CD8-positive, alpha-beta memory T cell (primary cell): ENCODE results near the gene STMN3. TPM values are rescaled to one million over a fixed set of nuclear protein-coding genes. Genes with fewer than 3 reads are reported as not detected.
"Not testable (repeated sequence)": the region's sequence is repeated elsewhere in the genome, so short reads cannot be mapped to it uniquely, and the experiment has no call there.

Experiments
- CTCF ChIA-PET: fragments of 350-600 bp; sonication (Branson Sonifier 250); formaldehyde crosslinking; loops from one replicate; lab custom pipeline; 2021; ENCODE audit warnings: antibody characterized with exemption; lab: Charles Lee
- POLR2A ChIA-PET: fragments of 350-600 bp; sonication (Branson Sonifier 250); formaldehyde crosslinking; loops from one replicate; lab custom pipeline; 2021; ENCODE audit warnings: antibody characterized with exemption; lab: Charles Lee
- DNase-seq, 5 donors: peaks; one replicate each; pipeline versions ENCODE4 v3.0.0 to v3.0.0-alpha.2; 2020 to 2022; ENCODE audit warnings: mixed read lengths in 1 of 5
- H3K27ac ChIP-seq: one replicate; pipeline ENCODE4 v1.7.0; 2013; ENCODE audit warnings: low read depth, mild to moderate bottlenecking, low read length, moderate library complexity
- H3K27me3 ChIP-seq: 2 replicates; pipeline ENCODE4 v1.7.0; 2013; ENCODE audit warnings: low read length, mild to moderate bottlenecking; ENCODE audit not compliant: insufficient read depth, poor library complexity, severe bottlenecking
- H3K36me3 ChIP-seq: 2 replicates; pipeline ENCODE4 v1.7.0; 2013; ENCODE audit warnings: mild to moderate bottlenecking, low read length, moderate library complexity; ENCODE audit not compliant: insufficient read depth
- H3K4me1 ChIP-seq: 2 replicates; pipeline ENCODE4 v1.7.0; 2013; ENCODE audit warnings: mild to moderate bottlenecking, low read length, moderate library complexity; ENCODE audit not compliant: insufficient read depth
- H3K4me3 ChIP-seq: 2 replicates; pipeline ENCODE4 v1.7.0; 2013; ENCODE audit warnings: mild to moderate bottlenecking, low read length
- H3K9me3 ChIP-seq: 2 replicates; pipeline ENCODE4 v1.7.0; 2013; ENCODE audit warnings: mild to moderate bottlenecking, low read length
- H3K27ac Mint-ChIP-seq, 8 donors: one replicate each; pipeline ENCODE4 v1.8.0; 2020 to 2021; ENCODE audit warnings: mixed read lengths in 8 of 8, mild to moderate bottlenecking in 6 of 8, inconsistent platforms in 3 of 8, moderate library complexity in 3 of 8
- H3K27me3 Mint-ChIP-seq, 2 donors: one replicate each; pipeline ENCODE4 v1.8.0; 2020 to 2021; ENCODE audit warnings: mixed read lengths in 2 of 2, mild to moderate bottlenecking in 1 of 2, moderate library complexity in 1 of 2
- H3K36me3 Mint-ChIP-seq, 3 donors: one replicate each; pipeline ENCODE4 v1.8.0; 2020 to 2021; ENCODE audit warnings: mixed read lengths in 3 of 3, inconsistent platforms in 1 of 3, mild to moderate bottlenecking in 1 of 3
- H3K4me1 Mint-ChIP-seq, 3 donors: one replicate each; pipeline ENCODE4 v1.8.0; 2020 to 2021; ENCODE audit warnings: mixed read lengths in 3 of 3, inconsistent platforms in 1 of 3, mild to moderate bottlenecking in 1 of 3
- H3K4me3 Mint-ChIP-seq, 7 donors: one replicate each; pipeline ENCODE4 v1.8.0; 2020 to 2021; ENCODE audit warnings: mixed read lengths in 7 of 7, mild to moderate bottlenecking in 6 of 7, moderate library complexity in 4 of 7, inconsistent platforms in 2 of 7
- H3K9me3 Mint-ChIP-seq, 5 donors: one replicate each; pipeline ENCODE4 v1.8.0; 2020 to 2022; ENCODE audit warnings: mixed read lengths in 5 of 5, mild to moderate bottlenecking in 3 of 5, moderate library complexity in 2 of 5, inconsistent platforms in 1 of 5
- polyA plus RNA-seq: library from polyadenylated mRNA; unstranded; fragments of 300-500 nt; fragmentation: Illumina TruSeq; gene quantifications from one replicate; pipeline ENCODE4 v1.2.3, GENCODE V29; 2021
- total RNA-seq, 2 experiments: library from RNA; stranded (reverse); gene quantifications; one replicate each; pipeline ENCODE4 v1.2.3, GENCODE V29; 2021

STMN3 gene
- total and polyA plus RNA-seq, 3 experiments from 2014 or later = 21.0 to 24.7 (median 21.6) TPM

GRCh38 chr20:63630956-63631355 lies 22.3 kb downstream of the STMN3 start:
- H3K9me3 Mint-ChIP-seq, H3K27me3 ChIP-seq, H3K27ac ChIP-seq, H3K9me3 ChIP-seq, DNase-seq, H3K4me3 ChIP-seq, H3K27me3 Mint-ChIP-seq, H3K36me3 ChIP-seq: not testable (repeated sequence)
- H3K36me3 Mint-ChIP-seq = peaks cover 0 to 18% (median 6%) of the 10 kb centered on the region in 3 donors
- POLR2A ChIA-PET = interaction anchor here (3.2 kb wide), 1 partner anchor 11 kb away, joined by 16 read pairs; no protein-coding TSS in a partner anchor
- H3K4me1 Mint-ChIP-seq = peaks cover 43 to 69% (median 55%) of the 10 kb centered on the region in 3 donors
- H3K27ac Mint-ChIP-seq = peak overlapping the region in 4 of 8 donors; percentile 42 to 85 (median 60)
- CTCF ChIA-PET = interaction anchor here (2.9 kb wide), 1 partner anchor 11 kb away, joined by 19 read pairs; no protein-coding TSS in a partner anchor
- peaks cover 67% of the 10 kb centered on the region for H3K4me1 ChIP-seq
- peak overlapping the region in 1 of 7 donors; percentile 74 for H3K4me3 Mint-ChIP-seq

DNA sequence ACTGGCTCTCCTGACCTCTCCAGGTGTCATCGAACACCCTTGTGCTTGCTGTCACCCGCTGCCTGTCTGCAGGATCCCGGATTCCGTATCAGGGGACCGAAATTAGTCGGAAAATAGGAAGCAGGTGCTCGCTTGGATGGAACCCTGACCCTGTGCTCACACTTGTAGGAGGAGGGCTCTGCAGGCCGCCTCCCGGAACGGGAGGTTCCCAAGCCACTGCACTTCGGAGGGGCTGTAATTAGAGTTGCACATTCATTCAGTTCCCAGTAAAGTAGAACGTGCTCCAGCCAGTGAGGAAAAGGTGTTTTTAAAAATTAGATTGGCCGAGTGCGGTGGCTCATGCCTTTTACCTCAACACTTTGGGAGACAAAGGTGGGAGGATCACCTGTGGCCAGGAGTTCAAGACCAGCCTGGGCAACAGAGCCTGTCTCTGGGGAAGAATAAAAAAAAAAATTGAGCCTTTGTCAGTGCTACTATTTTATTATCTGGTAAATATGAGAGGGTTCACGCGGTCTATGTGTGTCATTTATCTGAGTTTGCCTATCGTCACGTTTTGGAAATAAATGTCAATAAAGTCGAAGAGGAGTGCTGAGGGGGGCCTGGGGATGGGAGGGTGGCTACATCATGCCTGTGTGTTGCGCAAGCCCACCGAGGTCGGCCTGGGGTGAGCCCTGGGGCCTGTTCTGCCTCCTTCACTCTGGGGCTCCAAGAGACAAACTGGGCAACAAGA lies 24.8 kb downstream of the STMN3 start:
- Histone ChIP-seq H3K27ac (peak overlapping the region; percentile 81), H3K4me1 (peaks cover 47% of the 10 kb centered on the region), H3K9me3 (no peaks in the 10 kb centered on the region), H3K27me3 (no peaks in the 10 kb centered on the region), H3K4me3 (peak overlapping the region; percentile 93), H3K36me3 (no peaks in the 10 kb centered on the region)
- Mint-ChIP-seq H3K4me3 (peak overlapping the region; percentile 90 to 98 (median 95)), H3K27me3 (no peaks in the 10 kb centered on the region), H3K36me3 (peaks cover 0 to 18% (median 8%) of the 10 kb centered on the region in 3 donors), H3K9me3 (no peaks in the 10 kb centered on the region), H3K4me1 (peaks cover 29 to 53% (median 38%) of the 10 kb centered on the region in 3 donors), H3K27ac (peak overlapping the region; percentile 82 to 97 (median 94))
- CTCF ChIA-PET = interaction anchor here (1.2 to 1.9 kb wide), 5 partner anchors 8 to 14 kb away, joined by 4 to 17 read pairs (median 7); no protein-coding TSS in a partner anchor
- DNase-seq = peak in 3 of 5 donors; percentile 41 to 59 (median 54)
- POLR2A ChIA-PET = interaction anchor here (0.6 to 6.0 kb wide), 6 partner anchors 7 to 108 kb away, joined by 3 to 110 read pairs (median 10); partner anchors contain the start of genes LIME1 and RTEL1

- Mint-ChIP-seq H3K27ac (peak overlapping the region; percentile 82 to 97 (median 94)), H3K9me3 (no peaks in the 10 kb centered on the region), H3K27me3 (no peaks in the 10 kb centered on the region), H3K4me1 (peaks cover 27 to 52% (median 32%) of the 10 kb centered on the region in 3 donors), H3K4me3 (peak overlapping the region; percentile 90 to 98 (median 95)), H3K36me3 (peaks cover 0 to 21% (median 8%) of the 10 kb centered on the region in 3 donors)
- Histone ChIP-seq H3K27me3 (no peaks in the 10 kb centered on the region), H3K4me1 (peaks cover 41% of the 10 kb centered on the region), H3K27ac (peak overlapping the region; percentile 81), H3K9me3 (no peaks in the 10 kb centered on the region), H3K4me3 (peak overlapping the region; percentile 93), H3K36me3 (no peaks in the 10 kb centered on the region)
- CTCF ChIA-PET = interaction anchor here (1.8 to 1.9 kb wide), 3 partner anchors 9 to 14 kb away, joined by 4 to 17 read pairs (median 9); no protein-coding TSS in a partner anchor
- POLR2A ChIA-PET = interaction anchor here (0.6 to 6.0 kb wide), 8 partner anchors 8 to 238 kb away, joined by 3 to 110 read pairs (median 8); partner anchors contain the start of genes HELZ2, LIME1, PPDPF and RTEL1
- DNase-seq = peak in 1 of 5 donors; percentile 49
Observed at GRCh38 chr20:63627751-63628245, 25.4 kb downstream of the STMN3 start.

DNA sequence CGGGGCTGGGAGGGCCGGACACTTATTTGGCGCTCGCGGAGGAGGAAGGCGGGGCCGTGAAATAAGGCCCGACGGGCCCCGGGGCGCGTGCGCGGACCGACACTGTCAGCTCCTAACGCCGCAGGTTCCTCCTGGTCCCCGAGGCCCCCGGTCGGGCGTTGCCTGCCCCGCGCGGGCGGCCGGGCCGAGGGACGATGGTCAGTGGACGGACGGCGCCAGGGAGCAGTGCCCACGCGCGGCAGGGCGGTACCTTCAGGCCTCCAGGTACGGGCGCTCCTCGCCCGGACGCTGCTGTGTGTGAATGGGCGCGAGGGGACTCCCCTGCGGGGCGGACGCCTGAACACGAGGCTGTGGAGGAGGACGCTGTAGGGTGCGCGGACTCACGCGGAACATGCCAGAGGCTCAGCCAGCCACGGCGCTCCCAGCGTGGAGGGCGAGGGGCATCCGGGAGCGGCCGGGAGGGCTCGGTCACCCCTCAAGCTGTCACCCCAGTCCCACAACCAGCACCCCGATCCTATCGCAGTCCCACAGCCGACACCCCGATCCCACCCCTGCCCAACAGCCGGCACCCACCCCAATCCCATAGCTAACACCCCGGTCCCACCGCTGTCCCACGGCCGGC lies 26.0 kb downstream of the STMN3 start:
- H3K27ac ChIP-seq = peak overlapping the region; percentile 81
- H3K4me3 ChIP-seq = peak overlapping the region; percentile 93
- peak; percentile 87 to 98 (median 91) for DNase-seq
- Mint-ChIP-seq H3K27ac (peak overlapping the region; percentile 68 to 96 (median 86)), H3K4me3 (peak overlapping the region; percentile 90 to 98 (median 95)), H3K36me3 (peaks cover 0 to 24% (median 8%) of the 10 kb centered on the region in 3 donors), H3K27me3 (no peaks in the 10 kb centered on the region), H3K4me1 (peaks cover 31 to 52% (median 34%) of the 10 kb centered on the region in 3 donors), H3K9me3 (no peaks in the 10 kb centered on the region)
- peaks cover 35% of the 10 kb centered on the region for H3K4me1 ChIP-seq
- no peaks in the 10 kb centered on the region for H3K36me3 ChIP-seq
- no peaks in the 10 kb centered on the region for H3K9me3 ChIP-seq
- ChIA-PET POLR2A (interaction anchor here (0.9 to 6.0 kb wide), 13 partner anchors 8 to 238 kb away, joined by 3 to 110 read pairs (median 5); partner anchors contain the start of genes HELZ2, LIME1, PPDPF and RTEL1), CTCF (interaction anchor here (0.8 to 1.9 kb wide), 8 partner anchors 9 to 237 kb away, joined by 3 to 17 read pairs (median 4); partner anchors contain the start of gene PTK6)
- no peaks in the 10 kb centered on the region for H3K27me3 ChIP-seq

DNA sequence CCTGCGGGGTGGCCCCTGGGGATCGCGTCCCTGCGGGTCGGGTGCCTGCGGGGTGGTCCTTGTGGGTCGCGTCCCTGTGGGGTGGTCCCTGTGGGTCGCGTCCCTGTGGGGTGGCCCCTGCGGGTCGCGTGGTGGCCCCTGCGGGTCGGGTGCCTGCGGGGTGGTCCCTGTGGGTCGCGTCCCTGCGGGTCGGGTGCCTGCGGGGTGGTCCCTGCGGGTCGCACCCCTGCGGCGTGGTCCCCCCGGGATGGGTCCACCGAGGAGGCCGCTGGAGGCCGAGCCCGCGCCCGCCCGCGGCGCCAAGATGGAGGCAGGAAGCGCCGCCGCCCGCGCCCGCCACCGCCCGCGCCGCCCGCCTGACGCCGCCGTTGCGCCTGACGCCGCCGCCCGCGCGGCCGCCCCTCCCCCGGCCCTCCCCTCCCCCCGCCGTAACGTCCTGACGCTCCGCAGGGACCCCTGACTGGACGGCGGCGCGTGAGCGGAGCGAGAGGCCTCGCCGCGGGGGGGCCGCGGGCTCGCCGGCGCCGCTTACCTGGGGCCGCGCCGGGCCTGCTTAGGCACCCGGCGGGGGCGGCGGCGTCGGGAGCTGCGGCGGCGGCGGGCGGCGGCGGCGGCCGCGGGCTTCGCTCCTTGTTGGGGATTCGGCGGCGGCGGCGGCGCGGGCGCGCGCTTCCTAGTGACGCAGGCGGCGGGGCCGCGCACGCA lies 26.6 kb downstream of the STMN3 start, which contains the start of gene GMEB2:
Gene GMEB2 (minus strand): TSS at position 678 of the 705 bp plus-strand sequence. CDS start 7,704 bp downstream, outside the sequence.
- Mint-ChIP-seq H3K36me3 (peaks cover 0 to 24% (median 8%) of the 10 kb centered on the region in 3 donors), H3K9me3 (no peaks in the 10 kb centered on the region), H3K27ac (peak within 1 kb of the TSS; percentile 84 to 97 (median 94)), H3K27me3 (no peaks in the 10 kb centered on the region), H3K4me1 (peaks cover 35 to 50% (median 37%) of the 10 kb centered on the region in 3 donors), H3K4me3 (peak within 1 kb of the TSS; percentile 90 to 98 (median 95))
- CTCF ChIA-PET = interaction anchor here (0.8 to 6.1 kb wide), 9 partner anchors 10 to 237 kb away, joined by 3 to 22 read pairs (median 4); partner anchors contain the start of gene PTK6
- Histone ChIP-seq H3K27me3 (no peaks in the 10 kb centered on the region), H3K4me1 (peaks cover 30% of the 10 kb centered on the region), H3K36me3 (no peaks in the 10 kb centered on the region), H3K4me3 (peak within 1 kb of the TSS; percentile 93), H3K27ac (peak within 1 kb of the TSS; percentile 81), H3K9me3 (no peaks in the 10 kb centered on the region)
- POLR2A ChIA-PET = interaction anchor here (0.9 to 6.0 kb wide), 13 partner anchors 8 to 239 kb away, joined by 3 to 110 read pairs (median 5); partner anchors contain the start of genes HELZ2, LIME1, PPDPF and RTEL1
- DNase-seq = peak in 3 of 5 donors; percentile 56 to 96 (median 65)

DNA sequence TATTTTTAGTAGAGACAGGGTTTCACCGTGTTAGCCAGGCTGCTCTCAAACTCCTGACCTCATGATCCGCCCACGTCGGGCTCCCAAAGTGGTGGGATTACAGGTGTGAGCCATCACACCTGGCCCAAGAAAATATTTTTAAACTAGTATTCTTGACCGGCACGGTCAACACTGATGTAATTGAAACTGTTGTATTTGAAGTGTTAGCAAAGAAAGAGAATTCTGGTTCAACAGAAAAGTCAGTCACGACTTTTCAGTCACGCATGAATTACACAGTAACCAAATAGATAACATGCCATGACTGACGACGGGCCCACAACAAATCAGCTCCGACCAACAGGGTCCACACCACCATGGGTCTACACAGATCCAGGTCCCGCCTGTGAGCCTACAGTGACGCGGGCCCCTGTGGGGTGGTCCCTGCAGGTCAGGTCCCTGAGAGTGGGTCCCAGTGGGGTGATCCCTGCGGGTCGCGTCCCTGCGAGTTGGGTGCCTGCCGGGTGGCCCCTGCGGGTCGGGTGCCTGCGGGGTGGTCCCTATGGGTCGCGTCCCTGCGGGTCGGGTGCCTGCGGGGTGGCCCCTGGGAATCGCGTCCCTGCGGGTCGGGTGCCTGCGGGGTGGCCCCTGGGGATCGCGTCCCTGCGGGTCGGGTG lies 27.3 kb downstream of the STMN3 start:
- H3K27ac ChIP-seq = peak overlapping the region; percentile 81
- H3K27me3 ChIP-seq = no peaks in the 10 kb centered on the region
- H3K36me3 ChIP-seq = no peaks in the 10 kb centered on the region
- Mint-ChIP-seq H3K9me3 (no peaks in the 10 kb centered on the region), H3K4me1 (peaks cover 36 to 47% (median 38%) of the 10 kb centered on the region in 3 donors), H3K27me3 (no peaks in the 10 kb centered on the region), H3K27ac (peak overlapping the region; percentile 84 to 97 (median 94)), H3K36me3 (peaks cover 0 to 25% (median 8%) of the 10 kb centered on the region in 3 donors), H3K4me3 (peak overlapping the region; percentile 74 to 90 (median 79))
- peak overlapping the region; percentile 71 for H3K4me3 ChIP-seq
- ChIA-PET CTCF (interaction anchor here (1.1 to 6.1 kb wide), 3 partner anchors 16 to 44 kb away, joined by 3 to 22 read pairs (median 5); no protein-coding TSS in a partner anchor), POLR2A (interaction anchor here (1.6 to 6.0 kb wide), 2 partner anchors 14 to 32 kb away, joined by 4 to 110 read pairs; partner anchors contain the start of gene RTEL1)
- DNase-seq = peak in 2 of 5 donors; percentile 30 to 63
- H3K4me1 ChIP-seq = peaks cover 24% of the 10 kb centered on the region
- H3K9me3 ChIP-seq = no peaks in the 10 kb centered on the region
